Natural killer cell treated with Interleukin-12 subunit alpha and Interleukin-12 subunit beta and Interleukin-15 and Interleukin-18, amount 100 ng/mL, for 72 hours (primary cell): ENCODE data around the gene FKBP5. TPM values are rescaled to one million over a fixed set of nuclear protein-coding genes. Genes with fewer than 3 reads are reported as not detected.

Source experiments
- ATAC-seq, 2 donors: fragments of 150-1000 bp; cut with Tn5 transposase in 1 of 2; sonication (Bioruptor Pico), chemical (Tn5 transposase) in 1 of 2; 2 replicates each; pipeline ENCODE4 v1.10.0; 2021
- DNase-seq: peaks from one replicate; pipeline ENCODE4 v3.0.0; 2022; ENCODE audit warnings: low spot score
- H3K27ac Mint-ChIP-seq, 2 donors: 1 replicate in 1 of 2; 2 replicates in 1 of 2; pipeline ENCODE4 v1.8.0; 2022; ENCODE audit warnings: mixed read lengths in 2 of 2, mild to moderate bottlenecking in 1 of 2, moderate library complexity in 1 of 2
- H3K27me3 Mint-ChIP-seq, 2 donors: 1 replicate in 1 of 2; 2 replicates in 1 of 2; pipeline ENCODE4 v1.8.0; 2022; ENCODE audit warnings: mixed read lengths in 2 of 2
- H3K36me3 Mint-ChIP-seq: one replicate; pipeline ENCODE4 v1.8.0; 2022; ENCODE audit warnings: mixed read lengths
- H3K4me1 Mint-ChIP-seq, 2 donors: 1 replicate in 1 of 2; 2 replicates in 1 of 2; pipeline ENCODE4 v1.8.0; 2022; ENCODE audit warnings: low read depth in 2 of 2, mixed read lengths in 2 of 2, mild to moderate bottlenecking in 1 of 2
- H3K4me3 Mint-ChIP-seq: one replicate; pipeline ENCODE4 v1.8.0; 2022; ENCODE audit warnings: mixed read lengths
- H3K9me3 Mint-ChIP-seq: 2 replicates; pipeline ENCODE4 v1.8.0; 2022; ENCODE audit warnings: mixed read lengths
- total RNA-seq, 2 donors: library from RNA; stranded (reverse); gene quantifications; one replicate each; pipeline ENCODE4 v1.2.3, GENCODE V29; 2022

Gene FKBP5
- total RNA-seq, 2 donors from 2014 or later = 14.1 to 32.5 TPM

DNA sequence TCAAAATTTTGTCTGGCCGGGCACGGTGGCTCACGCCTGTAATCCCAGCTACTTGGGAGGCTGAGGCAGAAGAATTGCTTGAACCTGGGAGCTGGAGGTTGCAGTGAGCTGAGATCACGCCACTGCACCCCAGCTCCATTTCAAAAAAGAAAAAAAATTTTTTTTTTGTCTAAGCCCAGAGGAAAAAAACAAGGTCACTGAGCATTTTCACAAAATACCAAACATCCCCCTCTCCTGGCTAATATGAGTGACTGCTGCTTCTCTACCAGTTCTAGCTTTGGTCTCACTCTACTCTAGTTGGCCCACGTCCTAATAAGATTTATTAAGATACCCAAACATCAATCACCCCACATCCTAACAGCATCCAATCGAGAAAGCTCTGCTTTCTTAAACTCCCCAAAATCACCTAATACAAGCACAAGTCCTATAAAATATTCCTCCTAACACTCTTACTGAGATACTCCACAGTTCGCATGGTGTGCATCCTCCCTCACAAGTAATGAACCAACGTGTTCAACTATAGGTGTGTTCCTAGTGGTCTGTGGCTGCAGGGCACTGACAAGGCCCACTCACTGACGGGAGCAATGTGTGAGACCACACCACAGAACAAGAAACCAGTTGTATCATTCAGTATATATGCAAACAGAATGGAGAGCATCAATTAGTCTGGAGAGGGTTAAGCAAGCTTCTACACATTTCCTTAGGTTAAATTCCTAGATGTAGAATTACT lies 64.2 kb downstream of the FKBP5 start:
- peaks cover 5 to 7% of the 10 kb centered on the region in 2 donors for H3K4me1 Mint-ChIP-seq
- DNase-seq = no peak

DNA sequence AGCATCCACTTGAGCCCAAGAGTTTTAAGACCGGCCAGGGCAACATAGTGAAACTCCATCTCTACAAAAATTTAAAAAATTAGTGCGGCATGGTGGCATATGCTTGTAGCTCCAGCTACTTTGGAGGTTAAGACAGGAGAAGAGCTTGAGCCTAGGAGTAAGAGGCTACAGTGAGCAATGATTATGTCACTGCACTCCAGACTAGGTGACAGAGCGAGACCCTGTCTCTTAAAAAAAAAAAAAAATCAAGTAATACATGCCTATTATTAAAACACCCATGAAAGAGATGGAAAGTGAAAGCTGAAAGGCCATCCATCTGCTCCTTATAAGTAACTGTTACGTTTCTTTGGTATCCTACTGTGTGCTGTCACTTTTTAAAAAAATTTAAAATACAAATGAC lies 66.4 kb downstream of the FKBP5 start:
- no peak for DNase-seq
- H3K4me1 Mint-ChIP-seq = peaks cover 5 to 7% of the 10 kb centered on the region in 2 donors

More for the DNA sequence above, 64.2 kb downstream of the FKBP5 start:
- H3K27me3 Mint-ChIP-seq = no peaks in the 10 kb centered on the region
- H3K4me3 Mint-ChIP-seq = no peak overlapping the region
- ATAC-seq = no peak
- peak overlapping the region in 1 of 2 donors; percentile 0 for H3K27ac Mint-ChIP-seq
- no peaks in the 10 kb centered on the region for H3K9me3 Mint-ChIP-seq
- H3K36me3 Mint-ChIP-seq = no peaks in the 10 kb centered on the region

DNA sequence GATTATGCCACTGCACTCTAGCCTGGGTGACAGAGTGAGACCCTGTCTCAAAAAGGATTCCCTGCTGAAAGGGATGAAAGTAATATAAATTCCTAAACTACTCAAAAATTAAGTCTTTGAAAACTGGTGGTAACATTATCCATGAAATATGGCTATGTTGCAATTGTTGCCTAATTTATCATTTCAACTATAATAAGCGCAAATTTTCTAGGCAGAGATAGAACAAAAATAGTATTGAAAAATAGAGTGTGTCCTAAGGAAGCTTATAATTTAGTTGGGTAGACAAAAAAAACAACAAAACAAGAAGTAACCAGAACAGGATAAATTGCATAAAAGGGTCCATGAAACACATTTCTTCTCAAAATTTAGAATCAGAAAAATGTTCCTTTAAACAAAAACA lies 68.0 kb downstream of the FKBP5 start:
- H3K9me3 Mint-ChIP-seq = no peaks in the 10 kb centered on the region
- H3K27ac Mint-ChIP-seq = no peak overlapping the region
- no peak overlapping the region for H3K4me3 Mint-ChIP-seq
- H3K4me1 Mint-ChIP-seq = peaks cover 5 to 7% of the 10 kb centered on the region in 2 donors
- H3K27me3 Mint-ChIP-seq = no peaks in the 10 kb centered on the region
- DNase-seq (no peak), ATAC-seq (no peak)
- no peaks in the 10 kb centered on the region for H3K36me3 Mint-ChIP-seq

More for the DNA sequence above, 66.4 kb downstream of the FKBP5 start:
- Mint-ChIP-seq H3K9me3 (no peaks in the 10 kb centered on the region), H3K36me3 (no peaks in the 10 kb centered on the region), H3K27me3 (no peaks in the 10 kb centered on the region), H3K27ac (no peak overlapping the region), H3K4me3 (no peak overlapping the region)
- no peak for ATAC-seq

DNA sequence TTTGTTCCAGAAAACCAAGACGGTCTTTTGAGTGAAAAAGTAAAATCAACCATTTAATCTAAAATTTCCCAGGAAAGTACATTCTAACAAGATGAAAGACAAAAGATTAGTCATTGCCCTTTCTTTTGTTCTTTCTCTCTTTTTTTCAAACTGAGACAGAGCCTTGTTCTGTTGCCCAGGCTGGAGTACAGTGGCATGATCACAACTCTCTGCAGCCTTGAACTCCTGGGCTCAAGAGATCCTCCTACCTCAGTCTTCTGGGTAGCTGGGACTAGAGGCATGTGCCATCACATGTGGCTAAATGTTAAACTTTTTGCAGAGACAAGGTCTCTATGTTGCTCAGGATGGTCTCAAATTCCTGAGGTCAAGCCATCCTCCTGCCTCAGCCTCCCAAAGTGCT lies 75.0 kb downstream of the FKBP5 start:
- Mint-ChIP-seq H3K27me3 (no peaks in the 10 kb centered on the region), H3K4me1 (peaks cover 11 to 15% of the 10 kb centered on the region in 2 donors), H3K27ac (no peak overlapping the region), H3K36me3 (peaks cover 10% of the 10 kb centered on the region), H3K4me3 (no peak overlapping the region), H3K9me3 (no peaks in the 10 kb centered on the region)
- ATAC-seq (no peak), DNase-seq (no peak)

DNA sequence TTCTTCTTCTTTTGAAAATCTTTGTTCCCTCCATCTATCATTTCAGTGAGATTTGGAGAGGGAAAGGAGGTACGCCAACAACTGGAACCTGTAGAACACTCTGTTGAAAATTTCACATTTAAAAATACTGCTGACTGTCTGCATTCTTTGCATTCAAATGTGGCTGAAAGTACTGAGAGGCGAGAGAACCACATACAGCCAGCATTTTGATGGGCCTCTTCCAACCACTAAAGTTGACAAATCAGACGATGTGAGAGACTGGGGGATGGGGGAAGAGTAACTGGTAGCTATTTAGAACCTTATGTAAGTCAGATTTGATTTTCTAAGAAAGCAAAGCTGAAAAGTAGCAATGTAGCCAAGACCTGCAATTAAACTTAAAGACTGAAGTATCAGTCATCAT lies 77.5 kb downstream of the FKBP5 start:
- H3K36me3 Mint-ChIP-seq = peaks cover 10% of the 10 kb centered on the region
- H3K9me3 Mint-ChIP-seq = no peaks in the 10 kb centered on the region
- peak overlapping the region in 1 of 2 donors; percentile 2 for H3K27ac Mint-ChIP-seq
- DNase-seq = no peak
- peaks cover 11 to 15% of the 10 kb centered on the region in 2 donors for H3K4me1 Mint-ChIP-seq
- no peaks in the 10 kb centered on the region for H3K27me3 Mint-ChIP-seq
- peak overlapping the region; percentile 13 for H3K4me3 Mint-ChIP-seq
- peak; percentile 57 to 84 for ATAC-seq

DNA sequence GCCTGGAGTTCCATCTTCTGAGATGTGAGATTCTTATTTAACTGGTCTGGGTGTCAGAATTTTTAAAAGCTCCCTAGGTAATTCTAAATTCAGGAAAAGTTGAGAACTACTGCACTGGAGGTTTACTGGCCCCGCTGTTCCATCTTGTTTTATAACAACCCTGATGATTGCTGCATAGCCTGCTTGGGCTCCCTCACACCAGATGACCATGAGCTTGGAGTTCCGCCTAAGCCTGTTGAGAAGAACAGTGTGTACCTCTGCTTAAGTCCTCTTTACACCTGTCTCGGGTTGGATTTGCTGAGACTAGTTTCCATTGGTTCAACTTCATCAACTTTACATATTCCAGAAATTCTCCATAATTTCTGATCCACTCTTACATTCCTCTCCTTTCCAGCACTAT lies 77.9 kb downstream of the FKBP5 start:
- H3K27ac Mint-ChIP-seq = no peak overlapping the region
- ATAC-seq = no peak
- peaks cover 13 to 18% of the 10 kb centered on the region in 2 donors for H3K4me1 Mint-ChIP-seq
- peaks cover 10% of the 10 kb centered on the region for H3K36me3 Mint-ChIP-seq
- H3K27me3 Mint-ChIP-seq = no peaks in the 10 kb centered on the region
- no peaks in the 10 kb centered on the region for H3K9me3 Mint-ChIP-seq
- DNase-seq = no peak
- peak overlapping the region; percentile 13 for H3K4me3 Mint-ChIP-seq

DNA sequence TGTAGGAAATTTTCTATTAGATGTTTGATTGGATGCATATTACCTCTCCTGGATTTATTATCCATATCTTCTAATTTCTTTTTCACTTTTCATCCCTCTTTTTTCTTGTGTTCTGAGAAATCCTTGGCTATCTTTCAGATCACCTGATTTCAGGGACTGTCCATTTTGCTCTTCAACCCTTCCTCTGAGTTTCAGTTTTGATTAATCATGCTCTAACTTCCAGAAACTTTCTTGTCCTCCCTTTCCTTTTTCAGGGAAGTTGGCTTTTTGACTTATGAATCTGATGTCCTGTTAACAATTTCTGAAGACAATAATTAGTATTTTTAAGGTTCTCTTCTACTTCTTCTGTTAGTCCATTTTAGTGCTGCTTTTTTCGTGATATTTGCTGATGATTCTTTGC lies 79.1 kb downstream of the FKBP5 start:
- no peak for ATAC-seq
- no peak for DNase-seq
- H3K9me3 Mint-ChIP-seq = no peaks in the 10 kb centered on the region
- peaks cover 10% of the 10 kb centered on the region for H3K36me3 Mint-ChIP-seq
- no peaks in the 10 kb centered on the region for H3K27me3 Mint-ChIP-seq
- H3K27ac Mint-ChIP-seq = peak overlapping the region in 1 of 2 donors; percentile 1
- no peak overlapping the region for H3K4me3 Mint-ChIP-seq
- peaks cover 14 to 22% of the 10 kb centered on the region in 2 donors for H3K4me1 Mint-ChIP-seq

DNA sequence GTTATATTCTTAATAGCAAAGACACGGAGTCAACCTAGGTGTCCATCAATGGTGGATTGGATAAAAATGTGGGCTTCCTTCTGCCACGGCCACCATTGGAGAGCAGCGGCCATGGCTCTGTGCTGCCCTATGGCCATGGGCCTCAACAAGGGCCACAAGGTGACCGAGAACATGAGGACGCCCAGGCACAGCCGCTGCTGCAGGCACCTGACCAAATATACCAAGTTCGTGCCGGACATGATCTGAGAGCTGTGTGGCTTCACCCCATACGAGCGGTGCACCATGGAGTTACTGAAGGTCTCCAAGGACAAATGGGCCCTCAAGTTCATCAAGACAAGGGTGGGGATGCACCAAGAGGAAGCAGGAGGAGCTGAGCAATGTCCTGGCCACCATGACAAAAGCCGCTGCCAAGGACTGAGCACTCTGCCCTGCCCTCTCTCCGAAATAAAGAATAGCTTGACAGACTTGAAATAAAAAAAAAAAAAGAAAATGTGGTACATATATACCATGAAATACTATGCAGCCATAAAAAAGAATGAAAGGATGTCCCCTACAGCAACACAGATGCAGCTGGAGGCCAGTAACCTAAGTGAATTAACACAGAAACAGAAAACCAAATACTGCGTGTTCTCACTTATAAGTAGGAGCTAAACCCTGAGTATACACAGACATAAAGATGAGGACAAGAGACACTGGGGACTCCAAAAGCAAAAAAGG lies 81.0 kb downstream of the FKBP5 start:
- Mint-ChIP-seq H3K9me3 (no peaks in the 10 kb centered on the region), H3K4me3 (no peak overlapping the region), H3K36me3 (peaks cover 10% of the 10 kb centered on the region), H3K27me3 (no peaks in the 10 kb centered on the region), H3K27ac (no peak overlapping the region), H3K4me1 (peaks cover 17 to 26% of the 10 kb centered on the region in 2 donors)
- ATAC-seq (no peak), DNase-seq (no peak)

DNA sequence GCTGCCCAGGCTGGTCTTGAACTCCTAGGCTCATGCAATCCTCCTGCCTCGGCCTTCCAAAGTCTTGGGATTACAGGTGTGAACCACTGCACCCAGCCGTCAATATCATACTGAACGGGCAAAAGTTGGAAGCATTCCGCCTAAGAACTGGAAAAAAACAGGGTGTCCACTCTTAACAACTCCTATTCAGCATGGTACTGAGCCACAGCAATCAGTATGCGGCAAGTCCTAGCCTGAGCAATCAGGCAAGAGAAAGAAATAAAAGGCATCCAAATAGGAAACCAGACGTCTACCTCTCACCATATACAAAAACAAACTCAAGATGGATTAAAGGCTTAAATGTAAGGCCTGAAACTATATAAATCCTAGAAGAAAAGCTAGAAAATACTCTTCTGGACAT lies 83.1 kb downstream of the FKBP5 start:
- Mint-ChIP-seq H3K27me3 (no peaks in the 10 kb centered on the region), H3K4me1 (peaks cover 25 to 37% of the 10 kb centered on the region in 2 donors), H3K9me3 (no peaks in the 10 kb centered on the region), H3K36me3 (peaks cover 4% of the 10 kb centered on the region), H3K4me3 (no peak overlapping the region), H3K27ac (peak overlapping the region in 1 of 2 donors; percentile 25)
- DNase-seq (no peak), ATAC-seq (no peak)

DNA sequence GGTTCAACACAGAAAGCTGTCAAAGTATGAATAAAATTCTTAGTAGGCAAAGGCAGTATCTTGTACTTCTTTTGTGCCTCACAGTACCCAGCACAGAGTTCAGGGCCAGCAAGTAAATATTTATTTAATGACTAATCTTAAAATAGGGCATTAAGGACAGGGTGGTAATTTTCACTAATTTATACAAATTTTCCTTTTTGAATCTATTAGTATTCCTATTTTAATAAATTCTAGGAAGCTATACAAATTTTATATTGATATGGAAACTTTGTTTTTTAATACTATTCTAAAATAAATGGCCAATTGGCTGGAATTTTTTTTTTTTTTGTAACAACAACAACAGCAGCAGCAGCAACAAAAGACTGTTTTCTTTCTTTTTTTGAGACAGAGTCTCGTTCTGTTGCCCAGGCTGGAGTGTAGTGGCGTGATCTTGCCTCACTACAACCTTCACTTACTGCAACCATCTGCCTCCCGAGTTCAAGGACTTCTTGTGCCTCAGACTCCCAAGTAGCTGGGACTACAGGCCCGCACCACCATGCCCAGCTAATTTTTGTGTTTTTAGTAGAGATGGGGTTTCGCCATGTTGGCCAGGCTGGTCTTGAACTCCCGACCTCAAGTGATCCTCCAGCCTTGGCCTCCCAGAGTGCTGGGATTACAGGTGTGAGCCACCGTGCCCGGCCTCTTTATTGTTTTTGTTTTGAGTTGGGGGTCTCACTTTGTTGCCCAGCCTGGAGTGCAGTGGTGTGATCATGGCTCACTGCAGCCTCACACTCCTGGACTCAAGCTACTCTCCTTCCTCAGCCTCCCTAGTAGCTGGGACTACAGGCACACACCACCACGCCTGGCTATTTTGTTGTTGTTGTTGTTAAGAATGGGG lies 85.2 kb downstream of the FKBP5 start:
- Mint-ChIP-seq H3K27ac (peak overlapping the region in 1 of 2 donors; percentile 57), H3K9me3 (no peaks in the 10 kb centered on the region), H3K36me3 (no peaks in the 10 kb centered on the region), H3K4me1 (peaks cover 22 to 39% of the 10 kb centered on the region in 2 donors), H3K4me3 (no peak overlapping the region), H3K27me3 (no peaks in the 10 kb centered on the region)
- ATAC-seq (no peak), DNase-seq (no peak)

DNA sequence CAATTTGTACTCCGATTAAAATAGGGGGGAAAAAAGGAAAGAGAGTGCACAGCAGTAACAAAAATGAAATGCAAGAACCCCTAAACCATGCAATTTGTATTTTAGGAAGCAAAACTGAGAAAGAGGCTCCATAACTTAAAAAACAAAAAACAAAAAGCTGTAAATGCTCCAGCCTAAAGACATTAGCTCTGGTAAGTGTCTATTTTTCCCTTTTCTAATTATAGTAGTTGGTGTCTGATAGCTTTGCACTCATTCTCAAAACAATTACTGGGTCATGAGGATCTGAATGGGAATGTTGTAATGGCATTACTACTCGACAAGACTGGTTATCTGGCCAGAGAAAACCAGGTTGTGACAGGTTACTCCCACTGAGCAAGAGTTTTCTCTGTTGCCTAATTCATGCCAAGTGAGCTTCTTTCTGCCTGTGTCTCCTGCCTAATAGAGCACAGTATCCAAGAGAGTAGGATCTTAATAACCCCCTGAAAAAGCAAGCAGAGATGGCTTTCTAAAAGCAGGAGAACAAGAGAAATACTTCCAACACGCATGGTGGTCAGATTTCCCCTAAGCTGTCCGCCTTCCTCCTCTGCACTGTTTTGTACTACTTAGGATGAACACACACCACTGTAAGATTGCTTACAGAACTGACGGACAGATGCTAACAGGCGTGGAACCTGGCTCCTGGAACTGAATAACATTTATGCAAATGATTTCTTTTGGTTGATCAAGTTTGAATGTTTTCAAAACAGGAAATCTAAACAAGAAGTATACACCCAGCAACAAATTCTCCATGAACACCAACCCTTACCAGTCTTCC lies 86.4 kb downstream of the FKBP5 start:
- H3K4me1 Mint-ChIP-seq = peaks cover 22 to 39% of the 10 kb centered on the region in 2 donors

DNA sequence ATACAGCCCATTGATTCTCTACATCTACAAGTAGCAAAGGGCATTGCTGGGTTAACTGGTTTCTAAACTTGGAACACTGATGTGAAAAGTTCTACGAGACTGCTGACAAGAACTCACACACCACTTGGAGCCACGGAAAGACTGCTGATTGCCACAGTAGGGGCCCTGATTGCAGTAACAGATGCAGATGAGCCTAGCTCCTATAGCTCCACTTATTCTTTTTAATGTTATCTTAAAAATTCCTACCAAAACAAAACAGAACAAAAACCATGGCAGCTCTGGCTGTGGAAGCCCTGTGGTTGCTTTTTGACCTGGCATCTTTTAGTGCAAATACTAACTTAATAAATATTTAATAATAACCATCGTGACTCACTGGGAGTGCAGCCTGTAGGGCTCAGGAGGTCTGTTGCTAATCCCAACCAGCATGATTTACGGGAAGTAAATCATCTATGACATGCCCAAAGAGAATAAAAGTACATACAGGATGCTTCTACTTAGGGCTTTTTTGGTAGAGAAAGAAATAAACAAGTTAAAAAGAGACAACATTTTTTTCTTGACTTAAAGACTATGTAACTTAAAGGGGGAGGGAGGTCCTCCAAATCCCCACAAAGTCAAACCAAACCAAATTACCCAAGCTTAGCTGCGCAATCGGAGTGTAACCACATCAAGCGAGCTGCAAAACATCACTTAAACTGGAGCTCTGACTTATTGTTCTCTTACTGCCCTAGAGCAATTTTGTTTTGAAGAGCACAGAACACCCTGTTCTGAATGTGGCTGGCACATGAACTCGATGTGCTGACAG lies 87.2 kb downstream of the FKBP5 start:
- Mint-ChIP-seq H3K9me3 (no peaks in the 10 kb centered on the region), H3K4me1 (peaks cover 22 to 39% of the 10 kb centered on the region in 2 donors), H3K4me3 (peak overlapping the region; percentile 51), H3K36me3 (no peaks in the 10 kb centered on the region), H3K27me3 (no peaks in the 10 kb centered on the region), H3K27ac (peak overlapping the region; percentile 57 to 73)
- no peak for DNase-seq
- peak; percentile 45 to 64 for ATAC-seq

More for the DNA sequence above, 86.4 kb downstream of the FKBP5 start:
- Mint-ChIP-seq H3K27me3 (no peaks in the 10 kb centered on the region), H3K27ac (peak overlapping the region; percentile 37 to 57), H3K4me3 (peak overlapping the region; percentile 51), H3K36me3 (no peaks in the 10 kb centered on the region), H3K9me3 (no peaks in the 10 kb centered on the region)
- DNase-seq (no peak), ATAC-seq (peak in 1 of 2 donors; percentile 33)
